DND-41 (cell line): ENCODE measurements around the gene MAG.

Experiments
- CTCF ChIP-seq: IDR thresholded peaks from 2 replicates; pipeline ENCODE4 v1.5.1; 2012; ENCODE audit warnings: borderline replicate concordance, low read length, moderate library complexity, mild to moderate bottlenecking; ENCODE audit not compliant: poor library complexity, severe bottlenecking; ENCODE audit errors: extremely low read depth
- EZH2 ChIP-seq: IDR thresholded peaks from 3 replicates; pipeline ENCODE4 v1.6.1; 2012; ENCODE audit warnings: borderline replicate concordance, low read depth, mild to moderate bottlenecking, moderate library complexity, low read length, inconsistent platforms; ENCODE audit not compliant: severe bottlenecking

DNA sequence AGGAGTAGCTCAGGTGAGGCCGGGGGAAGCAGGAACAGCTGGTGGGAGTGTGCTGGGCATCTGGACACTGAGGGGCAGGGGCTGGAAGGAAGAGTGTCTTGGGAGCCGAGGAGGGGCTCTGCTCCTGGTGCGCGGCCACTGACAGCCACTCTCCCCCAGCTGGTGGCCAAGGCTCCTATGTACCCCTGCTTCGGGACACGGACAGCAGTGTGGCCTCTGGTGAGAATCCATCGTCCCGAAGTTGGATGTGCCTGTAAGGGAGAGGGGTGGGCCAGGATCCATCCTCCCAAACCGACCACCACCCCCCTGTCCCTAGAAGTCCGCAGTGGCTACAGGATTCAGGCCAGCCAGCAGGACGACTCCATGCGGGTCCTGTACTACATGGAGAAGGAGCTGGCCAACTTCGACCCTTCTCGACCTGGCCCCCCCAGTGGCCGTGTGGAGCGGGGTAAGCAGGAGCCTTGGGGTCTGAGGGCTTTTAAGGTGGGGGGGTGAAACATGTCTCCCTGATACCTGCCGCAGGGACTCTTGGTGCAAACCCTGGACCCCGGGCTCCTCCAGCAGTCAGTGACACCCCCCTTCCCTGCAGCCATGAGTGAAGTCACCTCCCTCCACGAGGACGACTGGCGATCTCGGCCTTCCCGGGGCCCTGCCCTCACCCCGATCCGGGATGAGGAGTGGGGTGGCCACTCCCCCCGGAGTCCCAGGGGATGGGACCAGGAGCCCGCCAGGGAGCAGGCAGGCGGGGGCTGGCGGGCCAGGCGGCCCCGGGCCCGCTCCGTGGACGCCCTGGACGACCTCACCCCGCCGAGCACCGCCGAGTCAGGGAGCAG is 25.2 kb upstream of the MAG start:
- TF ChIP-seq CTCF (no peak), EZH2 (no peak)
